HL-60 (cell line): Measurements from ENCODE around the gene ZDHHC19.
"Not testable (repeated sequence)": the region's sequence is repeated elsewhere in the genome, so short reads cannot be mapped to it uniquely, and the experiment has no call there.

Experiments used
- CTCF ChIP-seq: IDR thresholded peaks from one replicate; pipeline ENCODE4 v1.5.1; 2011; ENCODE audit warnings: low read length, control low read depth, inconsistent platforms; ENCODE audit not compliant: insufficient read depth
- GABPA ChIP-seq: IDR thresholded peaks from 2 replicates; pipeline ENCODE4 v1.6.1; 2012; ENCODE audit warnings: low read depth
- POLR2AphosphoS5 ChIP-seq: IDR thresholded peaks from 2 replicates; pipeline ENCODE4 v1.6.1; 2012; ENCODE audit warnings: low read depth
- REST ChIP-seq: IDR thresholded peaks from 2 replicates; pipeline ENCODE4 v1.6.1; 2012; ENCODE audit warnings: low read depth; ENCODE audit not compliant: insufficient replicate concordance

- not testable (repeated sequence) for TF ChIP-seq CTCF, REST, GABPA, POLR2AphosphoS5
Measured at GRCh38 chr3:196244166-196244565, 33.0 kb upstream of the ZDHHC19 start.
